Uterus (tissue), 2 donors: ENCODE measurements around the gene CD101.

Source experiments
- CTCF ChIP-seq, 4 experiments: fragments of 200-600 bp in 2 of 4; fragments of 450-650 bp in 2 of 4; sonication (generic) in 2 of 4; IDR thresholded peaks; one replicate each; pipeline ENCODE4 v1.5.1; 2016 to 2019; ENCODE audit warnings: antibody characterized with exemption in 4 of 4, mild to moderate bottlenecking in 2 of 4, moderate library complexity in 1 of 4
- POLR2A ChIP-seq, 2 donors: fragments of 450-650 bp; IDR thresholded peaks; one replicate each; pipeline ENCODE4 v1.6.1; 2016; ENCODE audit warnings: antibody characterized with exemption in 2 of 2, mild to moderate bottlenecking in 1 of 2, moderate library complexity in 1 of 2

- TF ChIP-seq CTCF (IDR thresholded peaks at IDR 0.05) (no peak), POLR2A (IDR thresholded peaks at IDR 0.05) (no peak)
Measured at GRCh38 chr1:117011334-117011733, 9.8 kb downstream of the CD101 start.
